Gastrocnemius medialis (tissue), 4 donors: Measurements from ENCODE around the gene OLFML2A.

Source experiments
- CTCF ChIP-seq, 5 experiments: fragments of 450-650 bp in 3 of 5; fragments of 200-600 bp in 2 of 5; sonication (generic) in 2 of 5; IDR thresholded peaks in 4 of 5; conservative IDR thresholded peaks in 1 of 5; 1 replicate in 4 of 5; 2 replicates in 1 of 5; pipeline ENCODE4 v1.5.1; 2016 to 2019; ENCODE audit warnings: antibody characterized with exemption in 5 of 5, mild to moderate bottlenecking in 3 of 5, moderate library complexity in 3 of 5
- POLR2A ChIP-seq, 2 donors: fragments of 450-650 bp; IDR thresholded peaks; one replicate each; pipeline ENCODE4 v1.6.1; 2017; ENCODE audit warnings: antibody characterized with exemption in 2 of 2, mild to moderate bottlenecking in 2 of 2, moderate library complexity in 2 of 2

- TF ChIP-seq POLR2A (IDR thresholded peaks at IDR 0.05) (no peak), CTCF (IDR thresholded peaks at IDR 0.05 in 4 of 5, conservative IDR thresholded peaks at IDR 0.05 in 1 of 5) (no peak)
These were observed 16.2 kb upstream of the OLFML2A start for GRCh38 chr9:124760719-124761118.
